Kidney (tissue), 14 donors: Measurements from ENCODE around the gene FOXB1. TPM values are rescaled to one million over a fixed set of nuclear protein-coding genes. Genes with fewer than 3 reads are reported as not detected.

Experiments used
- DNase-seq, 5 donors: peaks; one replicate each; pipeline ENCODE4 v3.0.0-alpha.2; 2013 to 2020
- FAIRE-seq: peaks from 2 replicates; lab custom pipeline; 2012; peaks lifted over from hg19 to GRCh38; lab: Jason Lieb, UNC
- H3K27ac ChIP-seq, 2 donors: one replicate each; pipeline ENCODE4 v1.7.0; 2013; ENCODE audit warnings: low read depth in 2 of 2, low read length in 2 of 2, inconsistent platforms in 1 of 2
- H3K27me3 ChIP-seq: one replicate; pipeline ENCODE4 v1.7.1; 2013; ENCODE audit warnings: low read length, inconsistent platforms; ENCODE audit not compliant: control insufficient read depth, insufficient read depth
- H3K36me3 ChIP-seq, 3 donors: one replicate each; pipeline versions ENCODE4 v1.7.0 to v1.7.1; 2013; ENCODE audit warnings: low read length in 3 of 3, control low read depth in 1 of 3, inconsistent platforms in 1 of 3; ENCODE audit not compliant: insufficient read depth in 3 of 3, control insufficient read depth in 2 of 3
- H3K4me1 ChIP-seq, 3 donors: one replicate each; pipeline versions ENCODE4 v1.7.0 to v1.7.1; 2013; ENCODE audit warnings: low read length in 3 of 3, inconsistent platforms in 1 of 3, low read depth in 1 of 3; ENCODE audit not compliant: control insufficient read depth in 2 of 3, insufficient read depth in 2 of 3
- H3K4me3 ChIP-seq, 3 donors: one replicate each; pipeline versions ENCODE4 v1.7.0 to v1.8.1; 2013; ENCODE audit warnings: low read length in 3 of 3, control low read depth in 1 of 3, inconsistent platforms in 1 of 3
- H3K9ac ChIP-seq, 3 donors: one replicate each; pipeline versions ENCODE4 v1.7.0 to v1.7.1; 2013; ENCODE audit warnings: low read length in 3 of 3, control low read depth in 1 of 3, inconsistent platforms in 1 of 3
- H3K9me3 ChIP-seq, 3 donors: one replicate each; pipeline versions ENCODE4 v1.7.0 to v1.7.1; 2013; ENCODE audit warnings: low read length in 3 of 3, control low read depth in 1 of 3, inconsistent platforms in 1 of 3; ENCODE audit not compliant: control insufficient read depth in 2 of 3, insufficient read depth in 1 of 3
- CTCF ChIP-seq: IDR thresholded peaks from 3 replicates; pipeline ENCODE4 v1.5.1; 2012; ENCODE audit warnings: mild to moderate bottlenecking, moderate library complexity, borderline replicate concordance; ENCODE audit not compliant: insufficient read depth; ENCODE audit errors: extremely low read depth
- intact Hi-C: fragments of 100-400 bp; cut with DNase I; formaldehyde crosslinking; loops from one replicate; pipeline ENCODE4 v1.11.1; 2022
- polyA plus RNA-seq: library from polyadenylated mRNA; stranded (reverse); fragments of 350-450 nt; fragmentation: Illumina TruSeq; extraction: RNeasy Lipid Tissue Mini Kit (QIAGEN cat#74804); gene quantifications from one replicate; pipeline ENCODE4 v1.2.3, GENCODE V29; 2014; ENCODE audit warnings: low read depth, low replicate concordance; ENCODE audit not compliant: insufficient read depth
- total RNA-seq: library from RNA; stranded (reverse); fragmentation: NEBNext Ultra II Directional; extraction: Animal tissue kit (Norgen Biotek cat#: 25700); gene quantifications from one replicate; pipeline ENCODE4 v1.2.1, GENCODE V29; 2021
- donor health status: control.
- donor health status: control.
- donor health status: control.
- donor health status: control.
- donor health status: control.
- donor health status: DM: yes; HTN: yes; CAD: no.
- donor health status: Normal renal cell carcinoma (clear cell type).

Gene FOXB1
- total and polyA plus RNA-seq, 2 donors from 2014 or later: not detected

- intact Hi-C loops: no loop called here
Measured at GRCh38 chr15:60035344-60035743, 31.2 kb downstream of the FOXB1 start.

GRCh38 chr15:60039316-60039715 lies 35.2 kb downstream of the FOXB1 start:
- H3K27ac ChIP-seq: no peak overlapping the region
- FAIRE-seq: no peak
- no peaks in the 10 kb centered on the region for H3K27me3 ChIP-seq
- intact Hi-C loops: no loop called here
- DNase-seq: no peak
- no peaks in the 10 kb centered on the region for H3K36me3 ChIP-seq
- H3K9me3 ChIP-seq: no peaks in the 10 kb centered on the region
- no peak overlapping the region for H3K9ac ChIP-seq
- H3K4me1 ChIP-seq: no peaks in the 10 kb centered on the region
- H3K4me3 ChIP-seq: no peak overlapping the region
- TF ChIP-seq CTCF: no peak

More at GRCh38 chr15:60035344-60035743, 31.2 kb downstream of the FOXB1 start:
- H3K27me3 ChIP-seq: no peaks in the 10 kb centered on the region
- H3K4me3 ChIP-seq: no peak overlapping the region
- DNase-seq (no peak), FAIRE-seq (no peak)
- no peaks in the 10 kb centered on the region for H3K9me3 ChIP-seq
- no peaks in the 10 kb centered on the region for H3K36me3 ChIP-seq
- TF ChIP-seq CTCF: no peak
- no peak overlapping the region for H3K27ac ChIP-seq
- H3K4me1 ChIP-seq: no peaks in the 10 kb centered on the region
- H3K9ac ChIP-seq: no peak overlapping the region

- Histone ChIP-seq H3K9ac (no peak overlapping the region), H3K9me3 (no peaks in the 10 kb centered on the region), H3K4me3 (no peak overlapping the region), H3K36me3 (no peaks in the 10 kb centered on the region), H3K27ac (no peak overlapping the region), H3K4me1 (no peaks in the 10 kb centered on the region), H3K27me3 (no peaks in the 10 kb centered on the region)
- intact Hi-C loops: no loop called here
- FAIRE-seq (no peak), DNase-seq (no peak)
- TF ChIP-seq CTCF: no peak
Measured at GRCh38 chr15:60043744-60044435, 39.8 kb downstream of the FOXB1 start.
